ENCODE measurements around the gene ADAR. TPM values are rescaled to one million over a fixed set of nuclear protein-coding genes. Genes with fewer than 3 reads are reported as not detected.

Gene ADAR
- total RNA-seq, 1 experiment from 2014 or later, result 104 TPM

DNA sequence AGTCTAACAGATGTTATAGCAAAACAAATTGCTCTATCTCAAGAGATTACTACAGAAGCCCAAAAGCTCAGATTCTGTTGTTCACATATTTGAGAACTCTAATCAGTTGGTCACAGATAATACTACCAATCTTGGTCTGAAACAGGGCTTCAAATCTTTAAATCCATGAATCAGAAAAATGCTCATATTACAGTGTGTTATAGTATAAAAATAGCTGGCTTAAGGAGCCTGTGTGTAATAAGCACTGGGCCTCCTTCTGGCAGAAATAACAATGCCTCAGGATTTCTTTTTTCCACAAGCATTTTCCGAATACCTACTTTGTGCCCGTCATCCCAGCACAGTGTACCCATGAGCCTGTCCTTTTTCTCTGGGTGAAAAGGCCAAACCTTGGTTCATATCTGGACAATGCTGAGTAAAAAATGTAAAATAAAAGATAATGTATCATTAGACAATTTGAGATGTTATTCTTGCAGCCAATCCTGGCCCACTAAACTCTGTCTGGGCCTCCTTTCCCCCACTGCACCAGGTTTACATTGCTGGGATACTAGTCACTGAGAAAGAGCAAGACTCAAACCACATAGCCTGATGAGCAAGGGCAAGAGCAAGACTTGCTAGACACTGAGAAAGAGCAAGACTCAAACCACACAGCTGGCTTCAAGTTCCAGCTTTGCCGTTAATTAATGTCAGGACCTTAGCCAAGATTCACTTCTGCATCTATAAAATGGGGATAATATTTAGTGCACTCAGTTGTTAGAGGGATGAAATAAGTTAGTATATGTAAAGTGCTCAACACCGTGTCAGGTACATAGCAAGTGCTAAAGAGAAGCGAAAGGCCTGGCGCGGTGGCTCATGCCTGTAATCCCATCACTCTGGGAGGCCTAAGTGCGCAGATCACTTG lies 17.0 kb upstream of the ADAR start:
- peak overlapping the region; percentile 84 for H3K27ac ChIP-seq
- DNase-seq, result peak; percentile 32 to 81
- no peaks in the 10 kb centered on the region for H3K27me3 ChIP-seq
- H3K36me3 ChIP-seq, result 0 out of 2 replicates have a peak, but pooled peaks cover 4% of the 10 kb centered on the region
- no peaks in the 10 kb centered on the region for H3K9me3 ChIP-seq (replicated peaks)
- no peak overlapping the region for H3K4me3 ChIP-seq
- H3K4me1 ChIP-seq, result peaks cover 50% of the 10 kb centered on the region

DNA sequence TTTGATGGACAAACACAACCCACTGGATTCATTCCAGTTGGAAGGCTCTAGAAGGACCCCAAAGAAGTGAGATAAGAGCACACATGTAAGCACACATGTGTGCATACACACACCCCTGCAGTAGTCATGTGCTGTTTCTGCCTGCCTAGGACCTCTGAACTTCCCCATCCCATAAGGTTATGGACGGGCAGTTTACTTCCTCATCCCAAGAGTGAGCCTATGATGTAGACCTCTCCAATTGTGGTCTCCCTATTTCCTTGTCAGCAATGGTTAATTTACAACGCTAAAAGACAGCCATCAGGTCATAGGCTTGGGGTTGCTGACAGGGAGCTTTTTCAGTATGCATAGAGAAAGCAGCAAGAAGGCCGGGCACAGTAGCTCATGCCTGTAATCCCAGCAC lies 15.4 kb upstream of the ADAR start:
- no peaks in the 10 kb centered on the region for H3K27me3 ChIP-seq
- H3K4me1 ChIP-seq, result peaks cover 48% of the 10 kb centered on the region
- no peaks in the 10 kb centered on the region for H3K9me3 ChIP-seq (replicated peaks)
- 0 out of 2 replicates have a peak, but pooled peaks cover 4% of the 10 kb centered on the region for H3K36me3 ChIP-seq
- no peak overlapping the region for H3K4me3 ChIP-seq
- no peak for DNase-seq
- H3K27ac ChIP-seq, result peak overlapping the region; percentile 84

DNA sequence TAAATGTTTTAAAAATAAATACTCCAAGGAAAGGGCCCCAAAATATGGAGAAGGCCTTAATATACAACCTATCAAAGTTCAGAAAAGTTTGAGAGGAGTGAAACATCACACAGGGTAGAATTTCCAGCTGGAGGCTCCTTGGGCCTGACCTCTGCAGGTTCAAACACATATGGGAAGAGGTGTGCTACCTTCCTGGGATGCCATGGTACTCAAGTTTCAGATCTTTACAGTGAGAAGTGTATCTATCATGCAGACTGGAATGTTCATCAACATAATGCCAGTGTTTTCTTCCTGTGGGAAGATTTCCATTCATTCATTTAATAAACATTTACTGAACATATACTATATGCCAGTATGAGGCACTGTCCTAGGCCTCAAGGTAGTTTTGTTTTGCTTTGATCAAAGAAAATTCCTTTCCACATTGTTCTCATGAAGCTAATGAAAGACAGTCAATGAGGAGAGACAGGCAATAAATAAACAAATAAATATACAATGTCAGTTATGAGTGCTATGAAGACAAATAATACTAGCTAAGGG lies 14.6 kb upstream of the ADAR start:
- H3K4me1 ChIP-seq, result peaks cover 47% of the 10 kb centered on the region
- no peak for DNase-seq
- H3K36me3 ChIP-seq, result peaks cover 4% of the 10 kb centered on the region; the same call in 1 of the 2 replicates
- H3K9me3 ChIP-seq (replicated peaks), result no peaks in the 10 kb centered on the region
- peak overlapping the region; percentile 84 for H3K27ac ChIP-seq
- H3K4me3 ChIP-seq, result no peak overlapping the region
- no peaks in the 10 kb centered on the region for H3K27me3 ChIP-seq

DNA sequence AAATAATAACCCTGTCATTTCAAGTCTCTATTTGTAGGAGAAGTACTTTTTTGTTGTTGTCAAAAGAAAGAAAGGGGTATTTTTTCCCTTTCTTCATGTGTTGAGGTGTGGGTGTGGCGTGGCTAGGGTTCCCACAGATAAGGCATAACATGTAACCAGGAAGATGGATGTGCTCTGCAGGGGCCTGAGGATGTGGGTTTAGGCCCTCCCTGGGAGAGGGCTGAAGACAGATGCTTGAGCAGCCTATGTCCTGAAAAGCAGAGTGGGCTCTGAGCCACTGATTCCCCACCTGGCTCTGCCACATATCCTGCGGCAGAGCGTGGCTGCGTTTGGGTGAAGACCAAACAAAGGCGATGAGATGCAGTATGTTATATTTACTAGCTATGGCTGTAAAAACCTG lies 13.9 kb upstream of the ADAR start:
- no peaks in the 10 kb centered on the region for H3K27me3 ChIP-seq
- H3K4me1 ChIP-seq, result peaks cover 47% of the 10 kb centered on the region
- no peaks in the 10 kb centered on the region for H3K9me3 ChIP-seq (replicated peaks)
- peaks cover 4% of the 10 kb centered on the region; the same call in 1 of the 2 replicates for H3K36me3 ChIP-seq
- H3K27ac ChIP-seq, result peak overlapping the region; percentile 84
- H3K4me3 ChIP-seq, result no peak overlapping the region
- DNase-seq, result peak; percentile 73 to 85

DNA sequence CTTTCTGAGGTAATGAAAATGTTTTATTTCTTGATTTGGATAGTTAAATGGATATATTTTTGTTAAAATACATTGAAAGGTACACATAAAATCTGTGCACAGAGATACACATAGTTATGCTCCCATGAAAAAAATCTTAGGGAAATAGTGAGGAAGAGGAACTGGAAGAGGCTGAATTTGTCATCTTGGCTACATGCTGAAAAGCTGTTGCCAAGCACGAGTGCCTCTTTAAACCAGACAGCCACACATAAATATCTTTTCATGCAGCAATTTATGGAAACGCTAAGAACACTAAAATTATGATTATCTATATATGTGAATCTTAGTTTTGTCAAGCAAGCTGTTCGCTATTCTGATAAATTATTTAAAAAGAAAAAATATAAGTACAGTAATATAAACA lies 12.8 kb upstream of the ADAR start:
- H3K27me3 ChIP-seq, result no peaks in the 10 kb centered on the region
- no peak overlapping the region for H3K27ac ChIP-seq
- H3K9me3 ChIP-seq (replicated peaks), result no peaks in the 10 kb centered on the region
- no peak for DNase-seq
- H3K4me3 ChIP-seq, result no peak overlapping the region
- peaks cover 4% of the 10 kb centered on the region; the same call in 1 of the 2 replicates for H3K36me3 ChIP-seq
- H3K4me1 ChIP-seq, result peaks cover 40% of the 10 kb centered on the region

DNA sequence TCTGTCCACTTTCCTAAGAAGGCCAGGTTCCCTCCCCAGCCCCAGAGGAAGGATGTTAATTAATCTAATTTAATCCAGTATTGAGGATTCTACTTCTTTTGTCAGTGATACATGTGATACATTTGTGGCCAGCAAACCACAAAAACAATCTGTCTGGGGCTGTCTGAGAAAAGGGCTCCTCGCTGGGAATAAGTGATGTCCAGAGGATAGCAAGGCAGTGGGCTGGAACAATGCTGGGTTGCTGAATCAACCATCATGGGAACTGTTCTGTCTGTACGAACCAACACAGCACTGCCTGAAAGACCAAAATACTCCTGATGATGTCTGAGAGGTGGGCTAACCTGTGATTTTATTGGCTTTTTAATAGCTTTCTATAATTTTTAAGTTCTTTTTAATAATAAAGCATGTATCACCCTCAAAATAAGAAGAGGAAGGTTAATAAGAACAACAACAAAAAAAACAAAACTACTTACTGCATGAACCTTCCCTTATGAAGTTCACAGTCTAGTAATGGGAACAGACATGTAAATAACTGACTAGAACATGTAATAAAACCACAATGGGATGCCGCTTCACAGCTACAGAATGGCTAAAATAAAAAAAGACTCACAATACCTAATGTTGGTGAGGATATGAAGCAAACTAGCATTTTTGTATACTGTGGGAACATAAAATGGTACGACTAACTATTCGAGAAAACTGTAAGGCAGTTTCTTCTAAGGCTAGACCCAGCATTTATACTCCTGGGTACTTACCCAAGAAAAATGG lies 11.4 kb upstream of the ADAR start:
- H3K4me3 ChIP-seq, result no peak overlapping the region
- no peaks in the 10 kb centered on the region for H3K27me3 ChIP-seq
- no peak overlapping the region for H3K27ac ChIP-seq
- peaks cover 4% of the 10 kb centered on the region; the same call in 1 of the 2 replicates for H3K36me3 ChIP-seq
- DNase-seq, result no peak
- H3K9me3 ChIP-seq (replicated peaks), result no peaks in the 10 kb centered on the region
- peaks cover 31% of the 10 kb centered on the region for H3K4me1 ChIP-seq

DNA sequence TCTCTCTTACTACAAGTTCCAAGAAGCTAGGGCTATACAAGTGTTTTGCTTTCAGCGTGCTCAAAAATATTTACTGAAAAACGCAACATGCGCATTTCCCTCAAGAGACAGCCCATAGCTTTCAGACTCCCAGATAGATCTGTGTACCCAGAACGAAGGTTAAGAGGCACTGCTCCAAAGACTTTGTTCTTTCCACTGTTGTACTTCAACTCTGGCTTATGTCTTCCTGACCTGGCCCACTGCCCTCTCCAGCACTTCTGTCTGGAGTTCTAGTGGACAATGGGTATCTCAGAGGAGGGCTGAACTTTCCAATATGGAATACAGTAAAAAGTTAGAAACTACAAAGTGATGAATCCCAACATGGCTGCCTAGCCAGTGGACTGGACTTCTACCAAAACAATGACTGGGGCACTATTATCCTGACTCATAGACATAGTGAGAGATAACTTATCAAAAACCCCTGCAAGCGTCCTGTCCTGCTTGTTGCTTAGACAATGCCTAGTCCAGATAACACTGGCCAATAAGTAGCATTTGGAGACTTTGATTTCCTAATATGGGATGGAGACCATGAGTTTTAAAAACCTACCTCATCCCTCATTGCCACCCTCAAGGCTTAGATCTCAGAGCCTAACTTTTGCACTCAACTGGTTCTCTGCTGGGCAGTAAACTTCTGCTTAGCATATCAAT lies 8.8 kb upstream of the ADAR start:
- H3K4me1 ChIP-seq, result peaks cover 9% of the 10 kb centered on the region

DNA sequence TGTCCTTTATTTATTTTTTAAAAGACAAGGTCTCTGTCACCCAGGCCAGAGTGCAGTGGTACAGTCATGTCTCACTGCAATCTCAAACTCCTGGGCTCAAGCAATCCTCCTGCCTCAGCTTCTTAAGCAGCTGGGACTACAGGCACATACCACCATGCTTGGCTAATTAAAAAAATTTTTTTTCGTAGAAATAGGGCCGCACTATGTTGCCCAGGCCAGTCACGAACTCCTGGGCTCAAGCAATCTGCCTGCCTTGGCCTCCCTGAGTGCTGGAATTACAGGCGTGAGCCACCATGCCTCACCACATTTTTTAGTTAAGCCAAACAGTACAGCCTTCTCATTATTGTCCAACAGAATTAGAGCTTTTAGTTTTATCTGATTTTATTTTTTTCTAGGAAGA lies 7.4 kb upstream of the ADAR start:
- H3K36me3 ChIP-seq, result peaks cover 3% of the 10 kb centered on the region
- DNase-seq, result no peak
- H3K27ac ChIP-seq, result no peak overlapping the region
- H3K4me1 ChIP-seq, result peaks cover 8% of the 10 kb centered on the region
- H3K9me3 ChIP-seq (replicated peaks), result no peaks in the 10 kb centered on the region
- no peaks in the 10 kb centered on the region for H3K27me3 ChIP-seq
- no peak overlapping the region for H3K4me3 ChIP-seq

More for the DNA sequence above, 8.8 kb upstream of the ADAR start:
- Histone ChIP-seq H3K27ac (no peak overlapping the region), H3K9me3 (replicated peaks) (no peaks in the 10 kb centered on the region), H3K4me3 (no peak overlapping the region), H3K36me3 (peaks cover 4% of the 10 kb centered on the region; the same call in 1 of the 2 replicates), H3K27me3 (no peaks in the 10 kb centered on the region)
- DNase-seq, result no peak

DNA sequence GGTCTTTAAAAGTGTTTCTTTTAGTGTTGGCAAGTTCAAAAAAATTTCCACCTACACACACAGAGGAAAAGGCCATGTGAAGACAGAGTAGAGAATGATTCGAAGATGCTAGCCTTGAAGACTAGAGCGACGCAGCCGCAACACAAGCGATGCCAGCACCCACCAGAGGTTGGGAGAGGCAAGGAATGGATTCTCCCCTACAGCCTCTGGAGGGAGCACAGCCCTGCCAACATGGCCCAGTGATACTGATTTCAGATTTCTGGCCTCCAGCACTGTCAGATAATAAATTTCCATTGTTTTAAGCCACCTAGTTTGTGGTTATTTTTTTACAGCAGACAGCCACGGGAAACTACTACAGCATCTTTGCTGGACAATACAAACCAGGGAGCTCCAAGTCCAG lies 6.9 kb upstream of the ADAR start:
- Histone ChIP-seq H3K4me3 (no peak overlapping the region), H3K4me1 (peaks cover 8% of the 10 kb centered on the region), H3K27me3 (no peaks in the 10 kb centered on the region), H3K36me3 (peaks cover 3% of the 10 kb centered on the region), H3K9me3 (replicated peaks) (no peaks in the 10 kb centered on the region), H3K27ac (no peak overlapping the region)
- no peak for DNase-seq

DNA sequence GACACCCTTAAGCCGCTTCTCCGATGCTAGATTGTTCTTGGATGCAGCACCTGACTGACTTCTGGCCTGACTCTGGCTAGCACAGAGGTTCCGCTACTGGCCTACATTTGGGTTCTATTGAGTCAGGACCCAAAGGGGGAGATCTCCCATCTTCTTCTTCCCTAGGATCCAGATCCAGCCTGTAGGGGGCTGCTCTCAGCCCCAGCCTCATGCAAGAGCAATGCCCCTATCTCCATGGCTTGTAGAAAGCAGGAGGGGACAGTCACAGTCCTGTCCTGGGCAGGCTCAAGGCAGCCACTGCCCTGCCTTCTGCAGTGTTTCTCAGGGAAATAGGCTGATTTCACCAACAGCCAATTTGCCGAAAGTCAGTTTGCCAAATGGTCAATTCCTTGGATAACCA lies 6.3 kb upstream of the ADAR start:
- peaks cover 3% of the 10 kb centered on the region for H3K36me3 ChIP-seq
- no peak for DNase-seq
- no peaks in the 10 kb centered on the region for H3K27me3 ChIP-seq
- no peak overlapping the region for H3K4me3 ChIP-seq
- H3K27ac ChIP-seq, result no peak overlapping the region
- H3K9me3 ChIP-seq (replicated peaks), result no peaks in the 10 kb centered on the region
- peaks cover 12% of the 10 kb centered on the region for H3K4me1 ChIP-seq

DNA sequence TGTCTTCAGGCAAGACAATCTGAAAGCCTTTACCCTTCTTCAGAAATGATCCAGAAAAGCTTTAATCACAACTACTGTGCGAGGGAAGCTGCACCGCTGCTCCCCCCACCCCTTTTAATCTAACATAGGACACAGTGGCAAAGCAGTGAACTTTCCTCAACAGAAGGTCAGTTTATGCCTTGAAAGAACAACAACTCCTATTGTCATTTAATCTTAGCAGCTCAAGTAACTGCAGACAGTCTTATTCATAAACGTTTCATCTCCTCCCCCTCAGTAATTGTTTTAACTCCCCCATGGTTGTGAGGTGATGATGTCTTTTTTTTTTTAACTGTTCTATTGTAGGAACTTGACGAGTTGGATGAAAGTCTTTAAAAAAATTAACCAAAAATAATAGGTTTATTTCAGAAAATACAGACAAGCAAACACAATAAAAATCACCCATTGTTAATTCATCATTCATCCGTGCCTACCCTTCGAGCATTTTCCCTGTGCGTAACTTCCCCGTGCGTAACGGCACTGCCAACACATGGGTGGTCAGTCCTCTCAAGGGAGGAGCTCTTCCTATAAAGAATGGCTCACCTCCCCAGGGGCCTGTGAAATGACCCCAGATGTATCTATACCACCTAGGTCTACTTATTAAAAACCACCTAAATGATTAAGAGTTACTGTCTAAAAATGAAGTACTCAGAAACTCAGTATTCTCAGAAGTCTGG lies 3.3 kb upstream of the ADAR start:
- Histone ChIP-seq H3K4me1 (peaks cover 16% of the 10 kb centered on the region), H3K9me3 (replicated peaks) (no peaks in the 10 kb centered on the region), H3K27me3 (no peaks in the 10 kb centered on the region), H3K27ac (no peak overlapping the region), H3K4me3 (no peak overlapping the region), H3K36me3 (peaks cover 3% of the 10 kb centered on the region; the same call in 1 of the 2 replicates)
- peak in 1 of 2 experiments; percentile 15 for DNase-seq

DNA sequence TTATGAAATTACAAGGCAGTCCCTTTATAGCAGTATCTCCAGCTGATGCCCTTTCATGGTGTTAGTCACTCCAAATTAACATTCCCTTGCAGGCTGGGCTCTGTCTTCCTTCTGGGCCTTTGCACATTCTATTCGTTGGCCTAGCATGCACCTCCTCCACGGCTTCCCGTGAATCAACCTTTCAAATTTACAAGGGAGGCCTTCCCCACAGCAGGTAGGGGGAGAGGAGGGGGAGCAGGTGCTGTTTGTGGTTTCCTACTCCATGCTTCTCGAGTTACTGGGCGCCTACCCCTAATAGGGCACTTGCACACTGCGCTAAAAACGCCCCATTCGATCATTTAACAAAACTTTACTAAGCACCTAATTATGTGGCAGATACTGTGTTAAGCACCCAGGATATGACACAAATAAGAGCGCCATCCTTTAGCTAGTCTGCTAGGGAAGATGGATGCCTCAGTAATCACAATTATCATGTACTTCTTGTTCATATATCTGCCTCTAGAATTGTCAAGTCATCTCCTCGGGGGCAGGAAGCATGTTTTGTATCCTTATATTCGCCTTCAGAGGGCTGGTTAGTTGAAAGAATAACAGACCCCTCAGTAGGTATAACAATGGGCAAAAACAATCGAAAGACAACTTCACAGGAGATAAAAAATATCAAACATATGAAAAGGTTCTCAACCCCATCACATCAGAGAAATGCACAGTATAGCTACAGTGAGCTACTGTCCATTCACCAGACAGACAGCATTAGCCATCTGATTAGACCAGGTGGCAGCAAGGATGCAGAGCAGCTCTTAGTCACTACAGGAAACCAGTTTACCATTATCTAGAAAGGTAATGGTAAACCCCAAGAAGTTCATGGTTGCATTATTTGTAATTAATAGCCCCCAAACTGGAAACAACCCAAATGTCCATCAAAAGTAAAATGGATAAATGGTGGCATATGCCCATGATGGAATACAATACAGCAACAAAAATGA lies 1.7 kb upstream of the ADAR start:
- Histone ChIP-seq H3K9me3 (replicated peaks) (no peaks in the 10 kb centered on the region), H3K4me1 (peaks cover 16% of the 10 kb centered on the region), H3K27ac (no peak overlapping the region), H3K4me3 (no peak overlapping the region), H3K36me3 (peaks cover 6% of the 10 kb centered on the region), H3K27me3 (no peaks in the 10 kb centered on the region)
- peak in 1 of 2 experiments; percentile 17 for DNase-seq
